Measurements from ENCODE around the gene FSIP1. TPM values are rescaled to one million over a fixed set of nuclear protein-coding genes. Genes with fewer than 3 reads are reported as not detected.

The FSIP1 gene
- total RNA-seq, 3 donors from 2014 or later = 4.1 to 12.1 (median 5.1) TPM

GRCh38 chr15:39787479-39787878 is 4.8 kb upstream of the FSIP1 start:
- no peak for ATAC-seq
- peaks cover 5% of the 10 kb centered on the region for H3K4me1 ChIP-seq (ENCODE audit: low read depth)
- no peaks in the 10 kb centered on the region for H3K36me3 ChIP-seq (ENCODE audit: low read depth)
- no peaks in the 10 kb centered on the region for H3K9me3 ChIP-seq
- no peak for DNase-seq
- H3K4me3 ChIP-seq = no peak overlapping the region
- intact Hi-C loops (cut with DNase I, micrococcal nuclease) = no loop called here
- no peak for TF ChIP-seq CTCF (IDR thresholded peaks at IDR 0.05)

GRCh38 chr15:39786447-39787056 is 3.9 kb upstream of the FSIP1 start:
- Histone ChIP-seq H3K4me1 (ENCODE audit: low read depth) (peaks cover 5% of the 10 kb centered on the region), H3K4me3 (no peak overlapping the region), H3K9me3 (no peaks in the 10 kb centered on the region), H3K36me3 (ENCODE audit: low read depth) (no peaks in the 10 kb centered on the region)
- no peak for DNase-seq
- peak; percentile 29 for TF ChIP-seq CTCF (IDR thresholded peaks at IDR 0.05)
- intact Hi-C loops (cut with DNase I, micrococcal nuclease) = no loop called here
- ATAC-seq = no peak

GRCh38 chr15:39785841-39786240 is 3.2 kb upstream of the FSIP1 start:
- intact Hi-C loops (cut with DNase I, micrococcal nuclease) = no loop called here
- Histone ChIP-seq H3K4me3 (no peak overlapping the region), H3K4me1 (ENCODE audit: low read depth) (peaks cover 5% of the 10 kb centered on the region), H3K36me3 (ENCODE audit: low read depth) (no peaks in the 10 kb centered on the region), H3K9me3 (no peaks in the 10 kb centered on the region)
- DNase-seq = no peak
- no peak for ATAC-seq
- no peak for TF ChIP-seq CTCF (IDR thresholded peaks at IDR 0.05)

- no peak for DNase-seq
- TF ChIP-seq CTCF (IDR thresholded peaks at IDR 0.05) = no peak
- Histone ChIP-seq H3K36me3 (ENCODE audit: low read depth) (no peaks in the 10 kb centered on the region), H3K9me3 (no peaks in the 10 kb centered on the region), H3K4me3 (no peak overlapping the region), H3K4me1 (ENCODE audit: low read depth) (peaks cover 5% of the 10 kb centered on the region)
- intact Hi-C loops (cut with DNase I, micrococcal nuclease) = no loop called here
- no peak for ATAC-seq
These were observed 2.5 kb upstream of the FSIP1 start for GRCh38 chr15:39785139-39785538.

GRCh38 chr15:39784638-39785037 is 2.0 kb upstream of the FSIP1 start:
- intact Hi-C loops (cut with DNase I, micrococcal nuclease) = no loop called here

More at GRCh38 chr15:39784638-39785037, 2.0 kb upstream of the FSIP1 start:
- DNase-seq (no peak), ATAC-seq (no peak)
- H3K4me3 ChIP-seq = no peak overlapping the region
- H3K9me3 ChIP-seq = no peaks in the 10 kb centered on the region
- no peaks in the 10 kb centered on the region for H3K36me3 ChIP-seq (ENCODE audit: low read depth)
- peaks cover 5% of the 10 kb centered on the region for H3K4me1 ChIP-seq (ENCODE audit: low read depth)
- TF ChIP-seq CTCF (IDR thresholded peaks at IDR 0.05) = no peak

Measured in mucosa of descending colon (tissue), 3 donors.